H1 (cell line): ENCODE measurements around the gene CFAP61.

ENCODE experiments used
- CEBPB ChIP-seq: IDR thresholded peaks from 2 replicates; pipeline ENCODE4 v1.6.1; 2012; ENCODE audit warnings: low read depth, low read length
- CTCF ChIP-seq, 3 experiments: IDR thresholded peaks; 1 replicate in 2 of 3; 2 replicates in 1 of 3; pipeline versions ENCODE4 v1.5.1 to v1.6.1; 2011; ENCODE audit warnings: low read length in 3 of 3, mild to moderate bottlenecking in 3 of 3, inconsistent platforms in 2 of 3, low read depth in 1 of 3, moderate library complexity in 1 of 3; ENCODE audit not compliant: insufficient read depth in 1 of 3; ENCODE audit errors: control extremely low read depth in 1 of 3
- KDM1A ChIP-seq: fragments of 200-600, 300-600 bp; sonication (generic); IDR thresholded peaks from 2 replicates; pipeline ENCODE4 v1.7.1; 2016; ENCODE audit warnings: mild to moderate bottlenecking, low read length, borderline replicate concordance
- POLR2AphosphoS5 ChIP-seq: IDR thresholded peaks from 2 replicates; pipeline ENCODE4 v1.6.1; 2011; ENCODE audit warnings: low read depth, low read length
- TAF1 ChIP-seq: IDR thresholded peaks from 2 replicates; pipeline ENCODE4 v1.6.1; 2011; ENCODE audit warnings: mild to moderate bottlenecking, low read depth, low read length
- TF ChIP-seq, protein P1 (sequence below): IDR thresholded peaks from 2 replicates; pipeline ENCODE4 v1.6.1; 2011; ENCODE audit warnings: low read depth, mild to moderate bottlenecking, low read length; ENCODE audit not compliant: insufficient read depth
- TF ChIP-seq, protein P2 (sequence below): IDR thresholded peaks from 2 replicates; pipeline ENCODE4 v1.6.1; 2011; ENCODE audit warnings: low read length, improper control_type of control experiment

- TF ChIP-seq, protein P1, sequence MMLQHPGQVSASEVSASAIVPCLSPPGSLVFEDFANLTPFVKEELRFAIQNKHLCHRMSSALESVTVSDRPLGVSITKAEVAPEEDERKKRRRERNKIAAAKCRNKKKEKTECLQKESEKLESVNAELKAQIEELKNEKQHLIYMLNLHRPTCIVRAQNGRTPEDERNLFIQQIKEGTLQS: no peak
- TF ChIP-seq CTCF (IDR thresholded peaks at IDR 0.05; ENCODE audit: control extremely low read depth in 1 of 3, insufficient read depth in 1 of 3, low read depth in 1 of 3, low read length in 3 of 3) (no peak), TAF1 (no peak), KDM1A (no peak), POLR2AphosphoS5 (no peak), CEBPB (no peak)
- TF ChIP-seq, protein P2, sequence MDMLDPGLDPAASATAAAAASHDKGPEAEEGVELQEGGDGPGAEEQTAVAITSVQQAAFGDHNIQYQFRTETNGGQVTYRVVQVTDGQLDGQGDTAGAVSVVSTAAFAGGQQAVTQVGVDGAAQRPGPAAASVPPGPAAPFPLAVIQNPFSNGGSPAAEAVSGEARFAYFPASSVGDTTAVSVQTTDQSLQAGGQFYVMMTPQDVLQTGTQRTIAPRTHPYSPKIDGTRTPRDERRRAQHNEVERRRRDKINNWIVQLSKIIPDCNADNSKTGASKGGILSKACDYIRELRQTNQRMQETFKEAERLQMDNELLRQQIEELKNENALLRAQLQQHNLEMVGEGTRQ: no peak
Measured at GRCh38 chr20:20219016-20219415, 166.7 kb downstream of the CFAP61 start.
